Kidney tubule cell (primary cell): ENCODE measurements around the gene FOXK1.

Source experiments
- DNase-seq: peaks from one replicate; pipeline ENCODE4 v3.0.0-alpha.2; 2018; ENCODE audit warnings: low spot score

Gene FOXK1

GRCh38 chr7:4745265-4745919 is 63.3 kb downstream of the FOXK1 start:
- no peak for DNase-seq

- peak; percentile 87 for DNase-seq
Observed at GRCh38 chr7:4745971-4746919, 64.2 kb downstream of the FOXK1 start.

- no peak for DNase-seq
Observed at GRCh38 chr7:4747013-4747412, 64.9 kb downstream of the FOXK1 start.

- DNase-seq = peak; percentile 55
Observed at GRCh38 chr7:4747746-4748145, 65.7 kb downstream of the FOXK1 start.

GRCh38 chr7:4748231-4748681 is 66.2 kb downstream of the FOXK1 start:
- DNase-seq = peak; percentile 74

- no peak for DNase-seq
Observed at GRCh38 chr7:4749363-4749762, 67.3 kb downstream of the FOXK1 start.

- no peak for DNase-seq
Observed at GRCh38 chr7:4749798-4750197, 67.7 kb downstream of the FOXK1 start.

- DNase-seq = no peak
Observed at GRCh38 chr7:4751398-4751947, 69.4 kb downstream of the FOXK1 start.

GRCh38 chr7:4753598-4754432 is 71.7 kb downstream of the FOXK1 start:
- DNase-seq = peak; percentile 74

GRCh38 chr7:4754433-4755010 is 72.4 kb downstream of the FOXK1 start:
- DNase-seq = no peak

GRCh38 chr7:4755045-4755444 is 73.0 kb downstream of the FOXK1 start:
- no peak for DNase-seq

GRCh38 chr7:4758111-4758510 is 76.0 kb downstream of the FOXK1 start:
- no peak for DNase-seq

- DNase-seq = no peak
Observed at GRCh38 chr7:4758791-4759190, 76.7 kb downstream of the FOXK1 start.

GRCh38 chr7:4759211-4759610 is 77.1 kb downstream of the FOXK1 start:
- DNase-seq = no peak

GRCh38 chr7:4760952-4761351 is 78.9 kb downstream of the FOXK1 start:
- DNase-seq = no peak

GRCh38 chr7:4762121-4763055 is 80.3 kb downstream of the FOXK1 start:
- DNase-seq = no peak

GRCh38 chr7:4763091-4763793 is 81.1 kb downstream of the FOXK1 start:
- no peak for DNase-seq

GRCh38 chr7:4763794-4764185 is 81.7 kb downstream of the FOXK1 start:
- no peak for DNase-seq

GRCh38 chr7:4764402-4765007 is 82.4 kb downstream of the FOXK1 start:
- DNase-seq = no peak
